ENCODE data around the gene PDP2.

The PDP2 gene

DNA sequence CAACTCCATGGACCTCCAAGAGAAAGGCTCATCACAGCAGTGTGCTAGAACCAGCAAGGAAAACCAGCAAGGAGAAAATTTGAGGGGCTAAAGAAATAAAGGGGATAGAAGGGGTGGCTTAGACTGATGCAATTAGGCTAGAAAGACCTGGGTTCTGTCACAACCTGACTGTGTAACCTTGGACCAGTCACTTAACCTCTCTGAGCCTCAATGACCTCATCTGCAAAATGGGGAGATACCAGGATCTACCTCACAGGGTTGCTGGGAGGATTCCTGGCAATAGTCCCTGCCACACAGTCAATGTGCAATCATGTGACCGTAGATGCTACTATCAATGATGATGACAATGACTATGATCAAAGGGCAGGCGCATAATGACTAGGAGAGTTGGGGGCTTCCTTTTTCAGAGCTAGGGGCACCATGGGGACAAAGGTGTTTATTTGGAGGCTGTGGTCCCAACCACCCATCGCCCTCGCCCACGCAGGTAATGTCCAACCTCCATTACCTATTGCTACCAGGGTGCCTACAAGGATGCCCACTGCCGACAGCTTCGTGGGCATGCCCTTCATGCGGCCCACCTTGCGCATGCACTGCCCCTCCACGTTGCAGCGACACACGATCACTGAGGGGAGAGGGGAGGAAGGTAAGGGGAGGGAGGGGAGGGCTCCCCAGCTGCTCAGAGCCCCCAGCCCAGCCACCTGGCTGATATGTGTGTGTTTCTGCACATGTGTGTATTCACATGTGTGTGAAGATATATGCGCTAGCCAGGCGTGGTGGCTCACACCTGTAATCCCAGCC lies 28.6 kb downstream of the PDP2 start:
- no peak for TF ChIP-seq CTCF (IDR thresholded peaks at IDR 0.05; ENCODE audit: low read depth, low read length)
- no peak for DNase-seq (ENCODE audit: low read depth, low spot score)
- in situ Hi-C loops (cut with HindIII; ENCODE audit: low sequenced_read_pairs): no loop called here
- no peak overlapping the region for H3K4me3 ChIP-seq (ENCODE audit: low read depth, low read length)

GRCh38 chr16:66910175-66910940 lies 30.0 kb downstream of the PDP2 start:
- TF ChIP-seq CTCF (IDR thresholded peaks at IDR 0.05; ENCODE audit: low read depth, low read length): no peak
- no peak overlapping the region for H3K4me3 ChIP-seq (ENCODE audit: low read depth, low read length)
- no peak for DNase-seq (ENCODE audit: low read depth, low spot score)
- in situ Hi-C loops (cut with HindIII; ENCODE audit: low sequenced_read_pairs): no loop called here

DNA sequence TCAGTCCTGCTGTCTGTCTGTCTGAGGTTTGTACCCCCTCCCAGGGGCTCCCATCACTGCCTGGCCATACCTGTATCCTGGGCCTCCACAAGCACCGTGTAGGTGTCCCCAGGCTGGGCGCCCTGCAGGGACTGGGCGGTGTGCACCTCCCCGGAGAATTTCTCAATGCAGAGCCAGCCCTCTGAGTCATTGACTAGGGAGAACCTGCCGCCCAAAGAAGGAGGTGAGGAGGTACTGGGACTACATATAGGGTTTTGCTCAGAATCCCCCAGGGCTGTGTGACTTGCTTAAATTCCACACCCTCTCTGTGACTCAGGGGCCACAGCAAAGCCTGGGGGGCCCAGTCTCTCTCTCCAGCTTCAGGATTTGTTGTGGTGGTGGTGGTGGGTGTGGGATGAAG lies 30.8 kb downstream of the PDP2 start:
- in situ Hi-C loops (cut with HindIII; ENCODE audit: low sequenced_read_pairs): no loop called here
- no peak for DNase-seq (ENCODE audit: low read depth, low spot score)
- TF ChIP-seq CTCF (IDR thresholded peaks at IDR 0.05; ENCODE audit: low read depth, low read length): no peak
- H3K4me3 ChIP-seq (ENCODE audit: low read depth, low read length): no peak overlapping the region

DNA sequence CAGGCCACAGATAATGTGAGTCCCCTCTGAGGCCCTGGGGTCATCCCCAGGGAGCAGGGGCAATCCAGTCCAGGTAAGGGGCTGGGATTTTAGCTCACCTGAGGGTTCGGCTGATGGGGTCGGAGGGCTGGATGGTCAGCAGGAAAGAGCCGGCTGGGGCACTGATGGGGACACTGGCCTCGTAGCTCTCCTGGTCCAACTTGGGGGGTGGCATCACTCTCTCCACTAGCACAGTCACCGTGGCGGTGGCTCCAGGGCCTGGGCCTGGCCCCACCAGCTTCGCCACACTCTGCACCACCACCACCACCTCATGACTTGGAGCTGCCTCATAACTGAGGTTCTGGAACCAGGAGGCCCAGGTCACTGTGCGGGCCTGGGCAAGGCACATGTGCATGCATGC lies 31.5 kb downstream of the PDP2 start:
- no peak for TF ChIP-seq CTCF (IDR thresholded peaks at IDR 0.05; ENCODE audit: low read depth, low read length)
- in situ Hi-C loops (cut with HindIII; ENCODE audit: low sequenced_read_pairs): no loop called here
- H3K4me3 ChIP-seq (ENCODE audit: low read depth, low read length): no peak overlapping the region
- no peak for DNase-seq (ENCODE audit: low read depth, low spot score)

DNA sequence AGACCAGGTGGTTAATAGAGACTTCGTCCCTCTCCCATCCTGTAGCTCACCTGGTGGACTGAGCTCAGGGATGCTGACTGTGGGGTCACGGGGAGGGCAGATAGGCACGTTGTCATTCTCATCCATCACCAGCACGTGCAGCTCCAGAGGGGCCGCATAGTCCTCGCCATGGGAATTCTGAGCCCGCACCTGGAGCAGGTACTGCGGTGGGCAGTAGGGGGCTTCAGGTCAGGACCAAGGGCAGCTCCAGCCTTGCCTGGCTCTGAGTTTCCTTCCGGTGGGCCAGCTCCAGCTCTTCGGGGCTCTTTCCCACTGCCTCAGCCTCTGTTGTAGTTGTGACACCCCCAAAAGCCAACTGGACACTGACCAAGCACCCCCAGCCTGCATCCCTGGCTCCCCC lies 32.8 kb downstream of the PDP2 start:
- in situ Hi-C loops (cut with HindIII; ENCODE audit: low sequenced_read_pairs): no loop called here
- no peak for TF ChIP-seq CTCF (IDR thresholded peaks at IDR 0.05; ENCODE audit: low read depth, low read length)
- H3K4me3 ChIP-seq (ENCODE audit: low read depth, low read length): no peak overlapping the region
- no peak for DNase-seq (ENCODE audit: low read depth, low spot score)

DNA sequence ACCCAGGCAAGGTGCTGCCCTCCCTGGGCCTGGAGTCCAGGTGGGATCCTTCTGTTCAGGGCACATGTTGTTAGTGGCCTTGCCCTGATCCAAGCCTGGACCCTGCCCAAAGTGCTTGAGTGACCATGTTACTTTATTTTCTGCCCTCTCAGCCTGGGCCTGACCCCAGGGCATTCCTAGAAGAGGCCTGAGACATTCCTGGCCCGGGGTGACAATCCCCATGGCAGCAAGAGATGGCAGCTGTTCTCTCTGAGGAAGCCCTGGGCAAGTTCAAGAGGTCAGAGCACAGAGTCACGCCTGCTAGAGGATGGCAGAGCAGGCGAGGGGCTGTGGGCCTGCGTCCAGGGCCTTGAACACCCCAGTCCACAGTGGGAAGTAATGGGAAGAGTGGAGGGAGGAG lies 33.4 kb downstream of the PDP2 start:
- in situ Hi-C loops (cut with HindIII; ENCODE audit: low sequenced_read_pairs): no loop called here
- DNase-seq (ENCODE audit: low read depth, low spot score): no peak
- no peak for TF ChIP-seq CTCF (IDR thresholded peaks at IDR 0.05; ENCODE audit: low read depth, low read length)
- H3K4me3 ChIP-seq (ENCODE audit: low read depth, low read length): no peak overlapping the region

Data from astrocyte of the spinal cord (primary cell).